GM19238 (cell line): ENCODE measurements around the gene FGR.

Source experiments
- DNase-seq: peaks from one replicate; pipeline ENCODE4 v3.0.0; 2011; ENCODE audit warnings: low spot score; ENCODE audit not compliant: insufficient read length

FGR gene

GRCh38 chr1:27601771-27602461 lies 33.1 kb downstream of the FGR start:
- DNase-seq: no peak

DNA sequence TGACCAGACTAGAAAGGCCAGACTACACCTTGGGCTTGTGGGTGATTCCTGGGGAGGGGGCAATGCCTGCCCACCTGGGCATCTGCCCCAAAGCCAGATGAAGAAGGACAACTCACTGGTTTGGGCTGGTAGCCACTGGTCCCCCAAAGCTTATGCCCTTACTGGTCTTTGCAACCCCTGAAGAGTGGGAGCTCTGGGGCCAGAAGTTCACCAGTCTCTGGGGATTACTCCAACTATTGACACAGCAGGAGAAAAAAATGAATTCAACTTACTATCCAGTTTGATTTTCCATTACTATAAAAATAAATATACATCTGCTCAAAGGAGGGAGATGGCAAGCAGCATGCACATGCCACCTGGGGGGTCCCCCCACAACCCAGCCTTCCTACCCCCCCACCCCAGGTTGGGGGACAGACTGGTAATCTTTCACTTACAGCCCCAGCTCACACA lies 33.6 kb downstream of the FGR start:
- DNase-seq: no peak

- no peak for DNase-seq
Measured at GRCh38 chr1:27600498-27601175, 34.3 kb downstream of the FGR start.

GRCh38 chr1:27599605-27600497 lies 35.1 kb downstream of the FGR start:
- no peak for DNase-seq

GRCh38 chr1:27598902-27599528 lies 36.0 kb downstream of the FGR start:
- DNase-seq: no peak

DNA sequence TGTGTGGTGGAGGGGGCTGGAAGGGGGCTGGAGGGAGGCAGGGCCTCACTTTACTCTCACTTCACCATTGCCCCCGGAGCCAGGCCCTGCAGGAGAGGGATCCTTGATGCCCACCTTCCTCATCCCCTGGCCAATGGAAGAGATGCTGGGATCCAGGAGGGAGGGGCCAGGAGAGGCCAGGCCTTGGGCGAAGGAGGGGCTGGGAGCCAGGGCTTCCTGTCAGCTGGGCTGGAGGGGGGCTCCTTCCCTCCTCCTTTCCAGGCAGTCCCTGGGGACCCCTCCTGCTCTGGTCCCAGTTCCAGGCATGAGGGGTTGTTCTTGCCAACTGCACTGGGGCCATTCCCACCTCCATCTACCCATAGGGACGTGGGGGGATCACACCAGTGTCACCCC lies 36.7 kb downstream of the FGR start:
- no peak for DNase-seq

- no peak for DNase-seq
Measured at GRCh38 chr1:27597516-27598294, 37.3 kb downstream of the FGR start.

DNA sequence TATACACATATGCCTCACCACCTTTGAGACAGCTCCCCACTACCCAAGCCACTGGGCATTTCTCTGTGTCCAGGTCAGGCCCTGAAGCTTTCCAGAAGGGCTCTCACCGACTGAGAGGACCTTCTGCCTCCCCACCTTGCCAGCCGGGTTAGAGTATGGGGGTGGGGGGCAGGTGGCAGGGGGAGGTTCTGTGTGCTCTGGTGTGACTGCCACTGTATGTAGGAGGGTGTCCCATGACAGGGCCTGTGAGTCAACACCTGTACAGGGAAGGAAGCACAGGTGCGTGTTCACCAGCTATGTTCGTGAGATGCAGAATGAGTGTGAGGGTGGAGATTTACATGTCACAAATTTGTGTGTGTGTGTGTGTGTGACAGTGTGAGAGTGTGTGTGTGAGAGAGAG lies 38.0 kb downstream of the FGR start:
- DNase-seq: no peak

DNA sequence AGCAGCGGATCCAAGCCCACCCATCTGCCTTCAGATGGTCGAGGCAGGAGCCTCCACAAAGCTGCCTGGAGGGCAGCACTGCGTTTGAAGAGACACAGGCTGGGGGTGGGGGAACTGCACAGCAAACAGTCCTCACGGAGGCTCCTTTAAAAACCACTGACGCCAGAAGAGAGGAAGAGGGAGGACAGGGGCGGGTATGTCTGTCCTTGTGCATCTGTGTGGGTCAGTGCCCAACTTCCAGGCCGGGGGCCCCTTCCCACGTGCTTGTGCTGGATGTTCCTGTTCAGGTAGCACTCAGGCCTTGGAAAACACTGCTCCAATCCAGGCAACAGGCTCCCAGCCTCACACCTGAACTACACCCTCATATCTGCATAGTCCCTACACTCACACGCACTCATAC lies 38.7 kb downstream of the FGR start:
- DNase-seq: no peak

- DNase-seq: no peak
Measured at GRCh38 chr1:27595597-27595996, 39.4 kb downstream of the FGR start.

GRCh38 chr1:27594564-27595510 lies 40.1 kb downstream of the FGR start:
- no peak for DNase-seq

DNA sequence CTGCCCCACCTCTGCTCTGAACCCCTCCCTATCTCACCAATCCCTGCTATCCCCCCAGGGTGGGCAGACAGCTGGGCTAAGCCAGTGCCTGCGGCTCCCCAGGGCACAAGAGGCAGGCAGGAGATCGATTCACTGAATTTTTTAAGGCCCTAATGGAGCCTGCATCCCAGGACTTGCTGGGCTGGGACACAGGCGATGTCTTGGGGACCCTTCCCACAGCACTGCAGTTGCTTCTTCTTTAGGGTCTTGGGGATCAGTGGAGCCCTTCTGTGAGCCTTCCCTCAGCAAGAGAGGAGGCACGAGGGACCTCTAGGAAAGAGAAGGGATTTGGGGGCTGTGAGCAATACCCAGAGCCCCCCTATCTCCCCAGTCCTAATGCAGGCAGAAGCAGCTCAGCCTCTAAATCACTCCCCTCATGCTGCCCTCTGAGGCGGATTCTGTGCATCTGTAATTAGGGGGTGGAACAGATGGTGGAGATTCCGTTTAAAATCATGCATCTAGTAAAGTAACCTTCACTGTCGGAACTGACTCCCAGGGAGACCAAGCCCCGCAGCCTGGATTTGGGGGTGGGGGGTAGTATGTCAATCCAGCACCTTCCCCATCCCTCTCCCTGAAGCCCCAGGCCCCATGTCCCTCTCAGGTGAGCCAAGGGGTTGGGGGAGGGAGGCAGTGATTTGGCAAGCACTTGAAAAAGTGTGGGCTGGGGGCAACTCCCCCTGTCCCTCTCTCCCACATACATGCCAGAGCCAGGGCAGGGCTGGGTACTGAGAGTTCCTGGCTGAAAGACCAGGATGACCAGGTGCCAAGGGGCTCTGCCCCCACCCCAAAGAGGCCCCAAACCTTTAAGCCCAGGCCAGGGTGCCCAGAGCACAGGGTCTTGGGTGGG lies 41.1 kb downstream of the FGR start:
- DNase-seq: no peak

DNA sequence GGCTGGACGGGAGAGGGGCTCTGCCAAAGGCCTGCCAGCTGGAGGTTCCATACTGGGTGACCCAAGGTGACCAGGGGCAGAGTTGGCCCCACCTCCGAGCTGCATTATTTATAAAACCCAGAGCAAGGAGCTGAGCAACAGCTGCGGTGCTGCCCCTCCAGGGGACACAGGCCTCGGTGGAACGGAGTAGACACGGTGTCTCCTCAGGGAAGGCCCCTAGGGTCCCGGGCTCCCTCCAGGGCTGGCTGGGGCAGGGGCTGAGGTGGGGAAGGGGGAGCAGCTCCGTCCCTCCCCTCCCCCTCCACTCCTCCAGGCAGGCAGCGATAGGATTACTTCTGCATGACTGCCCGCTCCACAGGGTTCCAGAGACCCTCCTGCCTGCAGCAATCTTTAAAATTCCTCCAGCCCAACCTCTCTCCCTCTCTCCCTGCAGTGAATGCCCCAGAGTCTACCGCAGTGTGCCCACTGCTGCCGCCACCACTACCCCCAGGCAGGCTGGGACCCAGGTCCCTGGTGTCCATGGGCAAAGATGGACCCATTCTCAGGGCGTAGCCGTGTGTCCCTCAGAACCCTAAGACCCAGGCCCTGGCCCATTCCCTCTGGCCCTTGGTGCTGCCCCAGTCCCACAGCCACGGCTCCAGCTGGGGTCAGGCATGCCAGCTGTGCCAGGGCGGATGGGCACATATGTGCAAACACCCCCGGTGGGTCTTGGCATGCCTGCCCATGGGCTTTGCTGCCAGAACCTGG lies 41.9 kb downstream of the FGR start:
- no peak for DNase-seq

- no peak for DNase-seq
Measured at GRCh38 chr1:27592232-27592930, 42.6 kb downstream of the FGR start.

DNA sequence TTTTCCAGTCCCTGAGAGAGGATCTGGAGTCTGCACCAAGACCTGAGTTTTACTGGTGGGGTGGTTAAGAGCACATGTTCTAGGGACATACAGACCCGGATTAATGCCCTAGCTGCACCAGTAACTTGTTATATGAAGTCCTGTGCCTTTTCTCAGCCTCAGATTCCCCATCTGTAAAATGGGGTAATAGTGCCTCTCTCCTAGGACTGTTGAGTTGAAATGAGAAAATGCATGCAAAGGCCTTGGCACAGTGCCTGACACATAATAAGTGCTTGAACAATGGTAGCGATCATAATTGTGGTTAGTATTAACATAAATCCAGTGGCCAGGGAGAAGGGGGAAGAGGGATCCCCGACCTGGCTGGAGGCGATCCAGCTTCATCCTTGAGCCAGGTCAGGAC lies 43.4 kb downstream of the FGR start:
- DNase-seq: no peak

DNA sequence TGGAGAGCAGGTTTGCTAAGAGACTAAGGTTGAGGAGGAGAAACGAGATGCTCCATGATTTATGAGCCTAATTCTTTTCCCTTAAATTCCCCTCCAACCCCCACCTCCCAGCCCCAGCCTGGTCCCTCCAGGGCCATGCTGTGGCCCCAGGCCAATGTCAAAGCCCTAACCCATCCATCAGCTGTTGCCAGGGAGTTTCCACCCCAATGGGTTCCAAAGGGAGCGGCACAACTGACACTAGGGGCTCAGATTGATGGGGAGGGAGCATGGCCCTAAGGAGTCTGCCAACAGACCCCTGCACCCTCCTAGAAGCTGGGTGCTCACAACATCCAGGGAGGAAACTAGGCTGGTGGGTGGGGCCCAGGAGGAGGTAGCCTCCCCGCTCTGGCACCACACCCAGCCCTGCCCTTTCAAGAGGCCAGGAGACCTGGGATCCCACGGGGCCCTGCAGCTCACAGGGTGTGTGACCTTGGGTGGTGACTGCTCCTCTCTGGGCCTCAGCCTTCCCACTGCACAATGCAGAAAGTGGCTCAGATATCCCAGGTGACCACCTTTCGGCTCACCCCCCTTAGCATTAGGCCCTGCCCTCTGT lies 44.0 kb downstream of the FGR start:
- DNase-seq: no peak

DNA sequence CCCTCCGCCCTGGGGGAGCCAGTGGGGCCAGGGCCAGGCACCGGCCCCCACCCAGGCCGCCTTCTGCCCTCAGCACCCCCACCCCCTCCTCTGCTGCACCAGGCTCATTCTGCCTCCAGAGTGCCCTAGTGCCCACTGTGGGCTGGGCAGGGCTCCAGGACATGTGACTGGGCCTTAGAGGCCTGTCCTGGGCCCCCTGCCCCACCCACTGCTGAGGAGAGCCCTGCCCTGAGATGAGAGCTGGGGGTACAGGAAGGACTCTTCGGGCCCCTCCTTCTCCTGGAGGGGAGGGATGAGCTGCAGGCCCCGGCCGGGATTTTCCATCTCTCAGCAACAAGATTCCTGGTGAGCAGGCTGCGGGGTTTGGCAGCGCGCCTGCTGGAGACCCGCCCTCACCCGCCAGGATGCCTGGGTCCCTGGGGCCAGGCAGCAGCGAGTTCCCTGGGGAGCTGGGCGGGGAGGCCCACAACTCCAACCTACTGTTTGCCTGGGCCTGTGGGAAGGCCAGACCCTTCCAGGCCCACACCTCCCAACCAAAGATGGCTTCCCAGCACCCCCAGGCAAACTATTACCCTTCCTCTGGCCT lies 45.1 kb downstream of the FGR start:
- DNase-seq: no peak
